Activated CD4-positive, alpha-beta T cell treated with anti-CD3 and anti-CD28 coated beads, Interleukin-2, Interleukin-6, amounts not matched to agents 100 ng/mL and 50 ng/mL, durations not matched to agents 16 hours and 8 hours (primary cell): Measurements from ENCODE around the gene TRIO.

Experiments
- DNase-seq: peaks from one replicate; pipeline ENCODE4 v3.0.0-alpha.2; 2020

The TRIO gene

GRCh38 chr5:14148890-14149671 is 5.9 kb downstream of the TRIO start:
- DNase-seq, result no peak

DNA sequence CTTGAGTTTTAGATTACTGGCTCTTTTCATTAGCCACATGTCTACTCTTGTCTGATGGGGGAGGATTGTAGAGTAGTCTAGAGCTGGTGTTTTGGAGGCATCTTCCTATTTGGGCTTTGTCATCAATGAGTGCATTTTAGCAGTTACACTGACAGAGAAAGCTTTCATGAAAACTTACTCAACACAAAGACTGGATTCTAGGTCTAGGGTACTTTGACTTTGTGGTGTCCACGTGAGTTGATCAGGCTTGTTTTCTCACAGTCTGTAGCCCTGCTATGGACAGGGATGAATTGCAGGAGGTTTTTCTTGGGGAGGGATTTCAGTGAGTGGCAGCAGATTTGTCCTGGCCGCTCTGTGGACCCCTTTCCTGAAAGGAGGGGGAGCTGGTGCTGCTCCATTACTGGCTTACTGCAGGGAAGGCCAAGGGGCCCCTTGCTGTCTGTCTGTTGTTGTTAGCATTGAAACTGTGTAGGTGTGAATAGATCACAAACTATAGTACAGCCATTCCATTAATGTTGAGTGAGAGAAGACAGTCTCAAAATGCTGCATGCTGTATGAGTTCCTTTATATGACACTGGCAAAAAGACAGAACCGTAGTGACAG is 6.6 kb downstream of the TRIO start:
- DNase-seq, result no peak

DNA sequence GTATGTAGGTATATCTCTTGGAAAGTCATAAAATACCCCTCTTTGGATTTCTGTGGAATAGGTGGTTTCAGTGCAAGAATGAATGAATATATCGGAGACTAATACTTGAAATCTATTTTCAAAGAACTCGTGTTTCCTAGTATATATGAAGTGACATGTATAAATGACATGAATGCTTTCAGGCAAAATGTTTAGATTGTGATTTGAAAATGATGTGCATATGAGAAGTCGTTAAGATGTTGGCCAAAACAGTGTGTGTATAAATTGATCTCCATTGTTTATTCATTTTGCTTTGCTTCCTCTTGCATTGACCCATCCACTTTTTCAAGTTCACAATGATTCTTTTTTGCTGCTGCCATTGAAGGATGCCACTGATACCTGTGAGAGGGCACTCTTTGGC is 8.3 kb downstream of the TRIO start:
- no peak for DNase-seq

- DNase-seq, result no peak
Measured at GRCh38 chr5:14153071-14153864, 10.1 kb downstream of the TRIO start.

DNA sequence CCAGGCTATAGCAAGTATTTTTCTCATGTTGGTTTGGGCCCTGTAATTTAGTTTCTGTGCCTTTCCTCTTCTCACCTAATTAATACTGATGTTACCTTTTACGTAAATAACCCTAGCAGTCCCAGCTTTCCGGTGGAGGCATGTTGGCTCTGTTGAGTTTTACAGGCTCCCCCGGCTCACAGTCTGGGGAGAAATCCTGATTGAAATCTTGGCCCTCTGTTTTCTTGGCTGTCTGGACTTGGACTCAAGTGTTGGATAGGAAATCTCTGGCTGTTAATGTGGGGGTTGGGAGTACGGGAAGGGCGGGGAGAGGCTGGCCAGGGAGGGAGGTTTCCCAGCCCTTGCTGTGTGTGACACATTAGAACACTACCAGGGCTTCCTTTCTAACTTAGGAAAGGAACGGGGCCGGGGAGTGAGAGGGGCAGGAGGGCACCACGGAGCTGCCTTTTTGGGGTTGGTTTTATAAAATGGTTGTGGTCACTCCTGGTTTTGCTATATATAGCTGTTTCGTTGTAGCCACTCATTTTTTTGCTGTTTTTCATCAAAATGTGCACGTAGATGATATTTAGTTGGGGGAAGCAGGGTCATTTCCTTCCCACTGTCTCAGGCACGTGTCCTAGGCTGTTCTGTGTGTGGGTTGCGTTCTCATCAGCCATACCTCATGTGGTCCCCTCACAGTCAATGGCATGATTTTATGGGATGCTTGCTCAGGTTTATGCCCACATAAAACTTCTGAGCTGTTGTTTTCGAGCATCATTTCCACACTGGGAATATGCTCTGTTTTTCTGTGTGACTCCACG is 11.0 kb downstream of the TRIO start:
- DNase-seq, result no peak

DNA sequence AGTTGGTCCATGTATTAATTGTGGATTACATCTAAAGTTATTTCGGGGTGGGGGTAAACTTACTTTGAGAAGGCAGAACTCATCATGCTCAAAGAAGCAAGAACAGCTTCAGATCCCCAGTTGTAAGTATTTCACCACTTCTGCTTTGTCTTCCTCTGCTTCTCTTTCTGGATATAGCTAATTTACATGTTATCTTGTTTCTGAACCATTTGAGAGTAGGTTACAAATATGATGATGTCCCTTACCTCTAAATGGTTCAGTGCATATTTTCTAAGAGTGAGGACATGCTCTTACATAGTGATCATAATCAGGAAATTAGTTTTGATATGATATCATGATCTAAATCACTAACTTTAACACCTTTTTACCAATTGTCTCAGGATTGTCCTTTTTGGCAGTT is 11.9 kb downstream of the TRIO start:
- no peak for DNase-seq

- no peak for DNase-seq
Measured at GRCh38 chr5:14155739-14156138, 12.6 kb downstream of the TRIO start.

- DNase-seq, result no peak
Measured at GRCh38 chr5:14156290-14156649, 13.1 kb downstream of the TRIO start.

DNA sequence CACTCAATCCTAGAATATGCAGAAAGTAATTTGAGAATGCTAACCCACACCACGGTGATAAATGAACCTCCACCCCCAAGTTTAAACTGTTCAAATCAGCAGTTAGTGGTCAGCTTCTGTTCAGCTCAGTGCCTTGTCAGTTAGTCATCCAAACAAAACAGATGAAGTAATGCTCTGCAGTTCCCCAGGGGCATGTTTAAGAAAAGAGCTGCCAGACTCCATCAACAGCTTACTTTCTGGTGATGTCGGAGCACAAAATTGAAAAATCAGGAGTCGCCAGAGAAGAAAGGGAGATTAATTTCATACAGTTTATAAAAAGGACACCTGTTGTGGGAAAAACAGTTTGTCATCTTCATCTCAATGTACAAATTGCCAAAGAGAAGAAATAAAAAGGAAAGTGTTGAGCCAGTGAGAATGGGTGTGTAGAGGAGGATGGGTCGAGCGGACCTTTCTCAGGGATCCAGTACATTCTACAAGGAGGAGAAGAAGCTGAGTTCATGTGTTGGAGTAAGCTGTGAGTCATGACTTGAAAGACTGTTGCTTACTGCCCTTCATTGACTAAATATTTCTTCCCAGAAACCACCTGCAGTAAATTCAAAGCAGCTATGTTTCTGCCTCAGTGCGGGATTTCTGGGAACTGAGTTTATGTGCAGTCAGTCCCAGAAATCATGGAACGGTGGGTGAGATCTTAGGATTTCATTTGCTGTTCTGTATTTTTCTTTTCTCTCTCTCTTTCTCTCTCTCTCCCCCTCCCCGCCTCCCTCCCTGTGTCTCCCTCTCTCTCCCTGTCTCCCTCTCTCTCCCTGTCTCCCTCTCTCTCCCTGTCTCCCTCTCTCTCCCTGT is 13.7 kb downstream of the TRIO start:
- no peak for DNase-seq

DNA sequence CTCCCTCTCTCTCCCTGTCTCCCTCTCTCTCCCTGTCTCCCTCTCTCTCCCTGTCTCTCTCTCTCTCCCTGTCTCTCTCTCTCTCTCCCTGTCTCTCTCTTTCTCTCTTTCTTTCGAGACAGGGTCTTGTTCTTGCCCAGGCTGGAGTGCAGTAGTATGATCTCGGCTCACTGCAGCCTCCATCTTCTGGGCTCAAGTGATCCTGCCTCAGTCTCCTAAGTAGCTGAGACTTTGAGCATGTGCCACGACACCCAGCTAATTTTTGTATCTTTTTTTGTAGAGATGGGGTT is 14.3 kb downstream of the TRIO start:
- DNase-seq, result no peak

GRCh38 chr5:14158890-14159666 is 15.9 kb downstream of the TRIO start:
- DNase-seq, result no peak

GRCh38 chr5:14161825-14162556 is 18.8 kb downstream of the TRIO start:
- no peak for DNase-seq

GRCh38 chr5:14164164-14165163 is 21.3 kb downstream of the TRIO start:
- DNase-seq, result no peak

- no peak for DNase-seq
Measured at GRCh38 chr5:14165375-14166106, 22.4 kb downstream of the TRIO start.

DNA sequence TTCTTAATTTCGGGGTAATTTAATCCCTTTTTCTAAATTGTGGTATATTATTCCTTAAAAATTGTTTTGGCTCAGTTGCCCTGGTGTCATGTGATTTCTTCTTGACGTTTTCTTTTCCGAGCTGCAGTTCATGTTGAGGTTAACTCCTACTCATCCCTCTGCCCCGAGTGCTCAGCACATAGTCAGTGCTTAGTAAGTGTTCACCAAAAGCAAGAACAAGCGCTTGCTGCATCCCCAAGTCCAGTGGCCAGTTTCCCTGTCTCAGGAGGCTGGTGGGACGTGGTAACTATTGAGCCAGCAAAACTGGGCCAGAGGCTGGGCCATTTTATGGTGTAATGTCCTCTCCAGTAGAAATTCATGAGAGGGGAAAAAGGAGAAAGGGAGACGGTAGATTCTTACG is 23.3 kb downstream of the TRIO start:
- no peak for DNase-seq

DNA sequence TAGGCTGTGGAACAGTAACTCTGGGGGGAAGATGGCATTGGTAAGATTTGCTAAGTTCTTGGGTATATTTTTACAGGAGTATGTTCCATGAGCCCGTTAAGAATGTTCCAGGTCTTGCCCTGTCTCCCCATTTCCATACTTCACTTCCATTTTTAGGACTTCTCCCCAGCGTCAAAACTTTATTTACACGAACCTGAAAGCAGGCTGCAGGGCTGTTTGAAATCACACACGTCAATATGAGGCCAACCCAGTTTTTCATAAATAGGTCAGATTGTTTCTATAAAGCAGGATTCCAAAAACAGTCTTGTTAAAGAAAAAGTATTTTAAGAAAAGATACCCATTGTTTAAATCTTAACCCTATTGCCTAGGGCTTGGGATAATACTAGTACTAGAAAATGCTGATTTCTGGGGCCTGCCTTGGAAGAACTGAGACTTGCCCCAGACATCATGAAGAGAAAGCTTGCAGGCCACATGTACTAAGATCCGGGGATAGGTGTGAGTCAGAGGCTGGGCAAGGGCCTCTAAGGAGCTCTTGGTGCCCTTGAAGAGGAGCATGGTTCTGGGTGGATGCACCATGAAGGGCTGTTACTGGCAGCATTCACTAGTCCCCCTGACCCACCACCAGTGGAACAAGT is 24.2 kb downstream of the TRIO start:
- no peak for DNase-seq

DNA sequence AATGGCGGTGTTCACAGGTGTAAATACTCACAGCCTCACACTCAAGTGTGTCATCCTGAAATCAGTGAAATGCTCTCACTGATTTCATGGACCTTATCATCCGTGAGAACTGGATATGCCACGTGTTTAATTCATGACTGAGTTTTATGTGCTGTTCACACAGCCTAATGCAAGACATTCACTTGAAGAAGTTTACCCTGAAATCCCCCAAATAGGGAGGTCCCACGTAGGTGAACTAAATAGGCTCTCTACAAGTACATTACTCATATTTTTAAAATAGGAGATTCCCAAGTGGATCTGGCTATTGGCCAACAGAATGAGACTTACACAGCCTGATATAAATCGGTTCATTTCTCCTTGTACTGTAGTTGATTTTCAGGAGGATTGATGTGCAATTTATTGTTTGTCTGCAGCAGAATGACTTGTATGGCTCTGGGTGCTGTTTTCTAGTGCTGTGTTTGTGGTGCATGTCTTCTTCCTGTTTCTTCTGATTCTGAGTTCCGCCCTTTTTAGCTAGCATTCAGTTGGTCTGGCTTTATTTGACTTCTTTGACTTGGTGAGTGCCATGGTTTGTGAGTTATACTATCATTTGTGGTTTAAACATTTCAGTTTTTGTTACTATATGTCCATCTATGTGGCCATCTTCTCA is 25.1 kb downstream of the TRIO start:
- no peak for DNase-seq

DNA sequence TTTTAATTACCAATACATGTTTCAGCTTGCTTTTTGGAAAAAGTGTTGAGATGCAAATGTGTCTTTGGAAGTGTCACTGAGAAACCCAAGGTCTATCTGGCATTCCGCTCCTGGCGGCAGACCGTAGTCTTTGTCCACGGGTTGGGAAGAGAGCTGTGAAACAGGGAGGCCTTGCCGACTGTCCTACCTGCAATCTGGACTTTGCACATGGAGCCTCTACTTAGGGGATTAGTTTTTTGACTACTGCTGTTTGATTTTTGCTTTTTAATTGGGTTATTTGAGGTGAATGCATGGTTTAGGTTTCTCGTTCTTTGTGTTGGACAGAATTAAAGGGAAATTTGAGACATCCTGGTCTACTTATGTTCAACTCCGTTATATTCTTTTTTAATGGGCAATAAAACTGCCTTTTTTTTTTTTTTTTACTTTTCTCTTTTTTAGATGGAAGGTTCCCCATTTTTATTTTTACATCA is 25.7 kb downstream of the TRIO start:
- DNase-seq, result no peak
